Activated naive CD8-positive, alpha-beta T cell treated with anti-CD3 and anti-CD28 coated beads, Interleukin-2, amount 50 U/mL, for 16 hours (primary cell): Measurements from ENCODE around the gene UQCC2.

ENCODE experiments used
- DNase-seq: peaks from one replicate; pipeline ENCODE4 v3.0.0-alpha.2; 2020; ENCODE audit warnings: low read depth, low spot score

Gene UQCC2

GRCh38 chr6:33677143-33677660, 34.3 kb downstream of the UQCC2 start:
- DNase-seq: no peak

GRCh38 chr6:33676416-33677142, 34.9 kb downstream of the UQCC2 start:
- DNase-seq: no peak

GRCh38 chr6:33675968-33676367, 35.5 kb downstream of the UQCC2 start:
- no peak for DNase-seq

- no peak for DNase-seq
Observed at GRCh38 chr6:33673851-33674250, 37.6 kb downstream of the UQCC2 start.

GRCh38 chr6:33672808-33673207, 38.7 kb downstream of the UQCC2 start:
- DNase-seq: no peak

- DNase-seq: no peak
Observed at GRCh38 chr6:33671744-33672072, 39.8 kb downstream of the UQCC2 start.

- no peak for DNase-seq
Observed at GRCh38 chr6:33670971-33671743, 40.3 kb downstream of the UQCC2 start.

GRCh38 chr6:33670086-33670660, 41.3 kb downstream of the UQCC2 start:
- no peak for DNase-seq

GRCh38 chr6:33668914-33669313, 42.6 kb downstream of the UQCC2 start:
- no peak for DNase-seq

- no peak for DNase-seq
Observed at GRCh38 chr6:33668328-33668727, 43.2 kb downstream of the UQCC2 start.

GRCh38 chr6:33667776-33668175, 43.7 kb downstream of the UQCC2 start:
- no peak for DNase-seq

- no peak for DNase-seq
Observed at GRCh38 chr6:33667072-33667471, 44.4 kb downstream of the UQCC2 start.

GRCh38 chr6:33665957-33666356, 45.5 kb downstream of the UQCC2 start:
- DNase-seq: no peak

- DNase-seq: no peak
Observed at GRCh38 chr6:33664506-33665057, 46.9 kb downstream of the UQCC2 start.

- DNase-seq: no peak
Observed at GRCh38 chr6:33663727-33664449, 47.6 kb downstream of the UQCC2 start.

- DNase-seq: no peak
Observed at GRCh38 chr6:33663028-33663427, 48.5 kb downstream of the UQCC2 start.

GRCh38 chr6:33662318-33662717, 49.2 kb downstream of the UQCC2 start:
- no peak for DNase-seq

GRCh38 chr6:33661106-33661838, 50.2 kb downstream of the UQCC2 start:
- no peak for DNase-seq

GRCh38 chr6:33659986-33660385, 51.5 kb downstream of the UQCC2 start:
- DNase-seq: no peak

GRCh38 chr6:33658982-33659689, 52.4 kb downstream of the UQCC2 start:
- DNase-seq: no peak
